K562 (cell line): ENCODE results near the gene KLRD1. TPM values are rescaled to one million over a fixed set of nuclear protein-coding genes. Genes with fewer than 3 reads are reported as not detected.

ENCODE experiments used
- BRF1 ChIP-seq: IDR thresholded peaks from 3 replicates; pipeline ENCODE4 v1.6.1; 2011; ENCODE audit warnings: borderline replicate concordance, mild to moderate bottlenecking; ENCODE audit not compliant: insufficient read length; ENCODE audit errors: extremely low read depth
- CHD7 ChIP-seq: fragments of 200-600 bp; sonication (generic); IDR thresholded peaks from one replicate; pipeline ENCODE4 v1.6.1; 2012; ENCODE audit warnings: mild to moderate bottlenecking, low read depth, low read length, inconsistent platforms
- DDX20 ChIP-seq: fragments of 450-650 bp; IDR thresholded peaks from 2 replicates; pipeline ENCODE4 v1.6.1; 2016; ENCODE audit warnings: missing genetic modification characterization, low read depth, mild to moderate bottlenecking, missing compliant biosample characterization, moderate library complexity
- E2F1 ChIP-seq: sonication (generic); formaldehyde crosslinking; IDR thresholded peaks from 2 replicates; pipeline ENCODE4 v1.8.1; 2023; ENCODE audit warnings: mild to moderate bottlenecking, missing genetic modification reagents, moderate library complexity
- FOXK1 ChIP-seq: sonication (generic); formaldehyde crosslinking; IDR thresholded peaks from 2 replicates; pipeline ENCODE4 v1.8.0; 2022; ENCODE audit warnings: missing genetic modification reagents, mild to moderate bottlenecking, borderline replicate concordance
- L3MBTL2 ChIP-seq: fragments of 450-650 bp; IDR thresholded peaks from 2 replicates; pipeline ENCODE4 v1.6.1; 2016; ENCODE audit warnings: mild to moderate bottlenecking, moderate library complexity
- MYBL2 ChIP-seq, 2 experiments: fragments of 450-650 bp in 1 of 2; sonication (generic) in 1 of 2; formaldehyde crosslinking in 1 of 2; IDR thresholded peaks; 2 replicates each; pipeline versions ENCODE4 v1.6.1 to v1.8.1; 2017 to 2022; ENCODE audit warnings: borderline replicate concordance in 1 of 2, inconsistent platforms in 1 of 2, low read depth in 1 of 2, mild to moderate bottlenecking in 1 of 2, missing genetic modification reagents in 1 of 2, moderate library complexity in 1 of 2
- RAD21 ChIP-seq, 2 experiments: fragments of 250-450 bp in 1 of 2; fragments of 450-650 bp in 1 of 2; sonication (Bioruptor Pico) in 1 of 2; formaldehyde crosslinking in 1 of 2; IDR thresholded peaks in 1 of 2; conservative IDR thresholded peaks in 1 of 2; 2 replicates each; pipeline versions ENCODE4 v1.4.0 to v1.8.0; 2020 to 2022; ENCODE audit warnings: mild to moderate bottlenecking in 2 of 2, moderate library complexity in 1 of 2
- RAD51 ChIP-seq: fragments of 450-650 bp; IDR thresholded peaks from 2 replicates; pipeline ENCODE4 v1.7.1; 2016; ENCODE audit warnings: low read depth, mild to moderate bottlenecking, borderline replicate concordance
- polyA plus RNA-seq, 8 experiments: library from polyadenylated mRNA; depleted of rRNA in 4 of 8; stranded (reverse) in 5 of 8; unstranded in 3 of 8; fragments of >200 nt; fragmentation: Nextera tagmentation in 2 of 8; fragmentation: Illumina TruSeq in 1 of 8; extraction: Ambion mirVana in 2 of 8; extraction: Trizol in 1 of 8; gene quantifications; 2 replicates each; pipeline versions ENCODE4 v1.2.1 to v1.2.3, GENCODE V29; 2011 to 2014; ENCODE audit warnings: inconsistent platforms in 1 of 8, missing spikeins in 1 of 8
- total RNA-seq, 7 experiments: library from RNA; depleted of rRNA in 6 of 7; stranded (reverse); fragments of >200 nt in 6 of 7; fragmentation: Illumina TruSeq in 2 of 7; extraction: Trizol in 2 of 7; gene quantifications; 2 replicates each; pipeline versions ENCODE4 v1.2.1 to v1.2.3, GENCODE V29; 2011 to 2021; ENCODE audit warnings: low replicate concordance in 1 of 7

The KLRD1 gene
- total and polyA plus RNA-seq, 9 of the 15 experiments (the other 6 are each of a cell fraction or from before 2014, with no cell fraction given) = not detected

GRCh38 chr12:10364815-10365622, 57.3 kb downstream of the KLRD1 start (continued):
- TF ChIP-seq CHD7 (no peak), RAD21 (CRISPR knock-in tag; conservative IDR thresholded peaks at IDR 0.05 in 1 of 2, IDR thresholded peaks at IDR 0.05 in 1 of 2) (no peak), DDX20 (tag) (no peak), L3MBTL2 (0 out of 2 replicates have a peak, but pooled peaks have one; percentile 2), MYBL2 (IDR thresholded peaks at IDR 0.05; ENCODE audit: low read depth) (no peak), MYBL2 (CRISPR knock-in tag; IDR thresholded peaks at IDR 0.05; ENCODE audit: borderline replicate concordance) (no peak), BRF1 (no peak), E2F1 (CRISPR knock-in tag) (no peak), FOXK1 (CRISPR knock-in tag) (no peak), RAD51 (no peak)
